ENCODE data around the gene RAB36. TPM values are rescaled to one million over a fixed set of nuclear protein-coding genes. Genes with fewer than 3 reads are reported as not detected.

Gene RAB36
- total RNA-seq, 4 donors from 2014 or later, result 8.8 to 28.7 (median 14.7) TPM

- intact Hi-C loops (cut with DNase I; ENCODE audit: low total_unique reads), result no loop called here
- Histone ChIP-seq H3K27ac (no peak overlapping the region), H3K9me3 (no peaks in the 10 kb centered on the region), H3K36me3 (no peaks in the 10 kb centered on the region), H3K4me3 (no peak overlapping the region), H3K27me3 (no peaks in the 10 kb centered on the region), H3K4me1 (no peaks in the 10 kb centered on the region)
- no peak for DNase-seq
- no peak for TF ChIP-seq CTCF (IDR thresholded peaks at IDR 0.05)
- TF ChIP-seq POLR2A (IDR thresholded peaks at IDR 0.05), result no peak
Observed at GRCh38 chr22:23106344-23106743, 38.9 kb upstream of the RAB36 start.

GRCh38 chr22:23106906-23107367 lies 38.3 kb upstream of the RAB36 start:
- H3K27me3 ChIP-seq, result no peaks in the 10 kb centered on the region
- H3K36me3 ChIP-seq, result no peaks in the 10 kb centered on the region
- intact Hi-C loops (cut with DNase I; ENCODE audit: low total_unique reads), result no loop called here
- TF ChIP-seq POLR2A (IDR thresholded peaks at IDR 0.05), result no peak
- no peak for TF ChIP-seq CTCF (IDR thresholded peaks at IDR 0.05)
- H3K27ac ChIP-seq, result no peak overlapping the region
- no peak overlapping the region for H3K4me3 ChIP-seq
- no peak for DNase-seq
- H3K4me1 ChIP-seq, result no peaks in the 10 kb centered on the region
- no peaks in the 10 kb centered on the region for H3K9me3 ChIP-seq

- H3K4me1 ChIP-seq, result no peaks in the 10 kb centered on the region
- H3K27ac ChIP-seq, result no peak overlapping the region
- H3K36me3 ChIP-seq, result no peaks in the 10 kb centered on the region
- H3K27me3 ChIP-seq, result no peaks in the 10 kb centered on the region
- H3K9me3 ChIP-seq, result no peaks in the 10 kb centered on the region
- H3K4me3 ChIP-seq, result no peak overlapping the region
- no peak for DNase-seq
- intact Hi-C loops (cut with DNase I; ENCODE audit: low total_unique reads), result no loop called here
- TF ChIP-seq POLR2A (IDR thresholded peaks at IDR 0.05), result no peak
- TF ChIP-seq CTCF (IDR thresholded peaks at IDR 0.05), result no peak
Observed at GRCh38 chr22:23107487-23108248, 37.6 kb upstream of the RAB36 start.

GRCh38 chr22:23108249-23109078 lies 36.8 kb upstream of the RAB36 start:
- intact Hi-C loops (cut with DNase I; ENCODE audit: low total_unique reads), result no loop called here

More at GRCh38 chr22:23108249-23109078, 36.8 kb upstream of the RAB36 start:
- no peak overlapping the region for H3K27ac ChIP-seq
- no peaks in the 10 kb centered on the region for H3K36me3 ChIP-seq
- DNase-seq, result no peak
- no peaks in the 10 kb centered on the region for H3K4me1 ChIP-seq
- TF ChIP-seq POLR2A (IDR thresholded peaks at IDR 0.05) (no peak), CTCF (IDR thresholded peaks at IDR 0.05) (no peak)
- H3K27me3 ChIP-seq, result no peaks in the 10 kb centered on the region
- no peaks in the 10 kb centered on the region for H3K9me3 ChIP-seq
- no peak overlapping the region for H3K4me3 ChIP-seq
